ENCODE data around the gene GIPC2. TPM values are rescaled to one million over a fixed set of nuclear protein-coding genes. Genes with fewer than 3 reads are reported as not detected.

Gene GIPC2
- total and polyA plus RNA-seq, 2 donors (not counting 1 experiment from before 2014, with no cell fraction given): not detected

GRCh38 chr1:78178816-78179215, 133.1 kb downstream of the GIPC2 start:
- H3K4me3 ChIP-seq (ENCODE audit: control extremely low read depth in 1 of 5, extremely low read depth in 1 of 5, insufficient read depth in 1 of 5, low read depth in 2 of 5, low read length in 4 of 5): no peak overlapping the region
- H3K4me1 ChIP-seq (ENCODE audit: control insufficient read depth in 2 of 2, insufficient read depth in 2 of 2, low read length in 2 of 2): no peaks in the 10 kb centered on the region
- Mint-ChIP-seq H3K27ac (no peak overlapping the region), H3K27me3 (peaks cover 7% of the 10 kb centered on the region), H3K4me1 (no peaks in the 10 kb centered on the region), H3K9me3 (ENCODE audit: insufficient read depth) (no peaks in the 10 kb centered on the region), H3K4me3 (no peak overlapping the region)
- no peaks in the 10 kb centered on the region for H4K20me1 ChIP-seq (ENCODE audit: control insufficient read depth, insufficient read depth, low read length, poor library complexity, severe bottlenecking)
- H3K4me2 ChIP-seq (replicated peaks; ENCODE audit: low read depth, low read length, poor library complexity, severe bottlenecking): no peak overlapping the region
- POLR2A ChIA-PET: no interaction called here
- DNase-seq: no peak
- no peak overlapping the region for H3K27ac ChIP-seq (ENCODE audit: low read length in 2 of 2)
- no peaks in the 10 kb centered on the region for H3K79me2 ChIP-seq (ENCODE audit: control insufficient read depth, insufficient read depth, low read length)
- CTCF ChIA-PET: no interaction called here
- ATAC-seq (ENCODE audit: low read depth): no peak
- intact Hi-C loops (cut with micrococcal nuclease): no loop called here
- no peak for TF ChIP-seq EZH2 (IDR thresholded peaks at IDR 0.05; ENCODE audit: borderline replicate concordance, insufficient read depth, low read depth, low read length, poor library complexity, severe bottlenecking)
- no peak for TF ChIP-seq CTCF (IDR thresholded peaks at IDR 0.05)
- 100% methylated on average over 1 of the region's 4 CpGs for WGBS (ENCODE audit: insufficient coverage)
- no peak overlapping the region for H3K9ac ChIP-seq (ENCODE audit: low read length)
- H3K27me3 ChIP-seq (replicated peaks in 1 of 4; ENCODE audit: control extremely low read depth in 1 of 4, control insufficient read depth in 3 of 4, insufficient read depth in 4 of 4, low read length in 3 of 4): peaks cover 0 to 6% (median 0%) of the 10 kb centered on the region in 4 experiments
- no peaks in the 10 kb centered on the region for H3K9me3 ChIP-seq (ENCODE audit: control extremely low read depth in 1 of 3, control insufficient read depth in 2 of 3, insufficient read depth in 1 of 3, low read length in 2 of 3)
- H2AFZ ChIP-seq (ENCODE audit: insufficient read depth, low read depth, low read length, poor library complexity, severe bottlenecking): no peak overlapping the region
- no peaks in the 10 kb centered on the region for H3K36me3 ChIP-seq (replicated peaks in 1 of 2; ENCODE audit: control extremely low read depth in 1 of 2, control insufficient read depth in 1 of 2, extremely low read depth in 1 of 2, insufficient read depth in 2 of 2, low read length in 1 of 2)

- Histone ChIP-seq H3K9ac (ENCODE audit: low read length) (no peak overlapping the region), H3K4me3 (ENCODE audit: control extremely low read depth in 1 of 5, extremely low read depth in 1 of 5, insufficient read depth in 1 of 5, low read depth in 2 of 5, low read length in 4 of 5) (no peak overlapping the region), H2AFZ (ENCODE audit: insufficient read depth, low read depth, low read length, poor library complexity, severe bottlenecking) (no peak overlapping the region), H3K4me1 (ENCODE audit: control insufficient read depth in 2 of 2, insufficient read depth in 2 of 2, low read length in 2 of 2) (no peaks in the 10 kb centered on the region), H3K27me3 (replicated peaks in 1 of 4; ENCODE audit: control extremely low read depth in 1 of 4, control insufficient read depth in 3 of 4, insufficient read depth in 4 of 4, low read length in 3 of 4) (peaks cover 0 to 6% (median under 1%) of the 10 kb centered on the region in 4 experiments), H3K9me3 (ENCODE audit: control extremely low read depth in 1 of 3, control insufficient read depth in 2 of 3, insufficient read depth in 1 of 3, low read length in 2 of 3) (no peaks in the 10 kb centered on the region), H3K79me2 (ENCODE audit: control insufficient read depth, insufficient read depth, low read length) (no peaks in the 10 kb centered on the region), H3K27ac (ENCODE audit: low read length in 2 of 2) (no peak overlapping the region), H4K20me1 (ENCODE audit: control insufficient read depth, insufficient read depth, low read length, poor library complexity, severe bottlenecking) (no peaks in the 10 kb centered on the region), H3K4me2 (replicated peaks; ENCODE audit: low read depth, low read length, poor library complexity, severe bottlenecking) (no peak overlapping the region), H3K36me3 (replicated peaks in 1 of 2; ENCODE audit: control extremely low read depth in 1 of 2, control insufficient read depth in 1 of 2, extremely low read depth in 1 of 2, insufficient read depth in 2 of 2, low read length in 1 of 2) (no peaks in the 10 kb centered on the region)
- no peak for TF ChIP-seq CTCF (IDR thresholded peaks at IDR 0.05)
- no peak for TF ChIP-seq EZH2 (IDR thresholded peaks at IDR 0.05; ENCODE audit: borderline replicate concordance, insufficient read depth, low read depth, low read length, poor library complexity, severe bottlenecking)
- CTCF ChIA-PET: no interaction called here
- DNase-seq: no peak
- ATAC-seq (ENCODE audit: low read depth): no peak
- Mint-ChIP-seq H3K4me3 (no peak overlapping the region), H3K9me3 (ENCODE audit: insufficient read depth) (no peaks in the 10 kb centered on the region), H3K4me1 (no peaks in the 10 kb centered on the region), H3K27ac (no peak overlapping the region), H3K27me3 (peaks cover 7% of the 10 kb centered on the region)
- POLR2A ChIA-PET: no interaction called here
- intact Hi-C loops (cut with micrococcal nuclease): no loop called here
- WGBS (ENCODE audit: insufficient coverage): no CpG with 5 or more reads among the region's 3 CpGs
Observed at GRCh38 chr1:78184460-78185072, 138.8 kb downstream of the GIPC2 start.

Small RNAs within 50 kb of the gene (small RNA-seq; reads per million reads assigned to genes)
- gene AC103591.3 (ENCODE audit: insufficient read length, low read depth, low replicate concordance): 5.9 reads per million, percentile 73 among the genes with 10 or more reads in this experiment
- gene RNA5SP22 (ENCODE audit: insufficient read length, low read depth, low replicate concordance): not detected
- not detected for gene RNU6-1102P (ENCODE audit: insufficient read length, low read depth, low replicate concordance)

Other genes starting within 250 kb of the GIPC2 start
- 0.39 and 0.81 TPM in 2 replicates for gene NEXN, start 157.3 kb upstream of the GIPC2 start, total RNA-seq
- 0.07 and 0.09 TPM in 2 replicates for gene NEXN, start 157.3 kb upstream of the GIPC2 start, polyA plus RNA-seq
- 249 and 254 TPM in 2 replicates for gene FUBP1, start 66.9 kb upstream of the GIPC2 start, total RNA-seq
- gene FUBP1, start 66.9 kb upstream of the GIPC2 start, polyA plus RNA-seq: 95.8 and 150 TPM in 2 replicates
- 16.2 and 17.0 TPM in 2 replicates for gene DNAJB4, start 41.0 kb upstream of the GIPC2 start, total RNA-seq
- gene DNAJB4, start 41.0 kb upstream of the GIPC2 start, polyA plus RNA-seq: 3.6 and 6.1 TPM in 2 replicates

Measured in B cell (primary cell).